K562 (cell line): ENCODE results near the gene PTTG1IP. TPM values are rescaled to one million over a fixed set of nuclear protein-coding genes. Genes with fewer than 3 reads are reported as not detected.
A peak's percentile ranks its signal among the peaks of the same experiment; 100 is the strongest.

Experiments
- BHLHE40 ChIP-seq: IDR thresholded peaks from 2 replicates; pipeline ENCODE4 v1.6.1; 2011; ENCODE audit warnings: low read length, improper control_type of control experiment
- CBX8 ChIP-seq: fragments of 200-600 bp; sonication (generic); IDR thresholded peaks from 2 replicates; pipeline ENCODE4 v1.6.1; 2012; ENCODE audit warnings: borderline replicate concordance, mixed run types, low read depth, mild to moderate bottlenecking, moderate library complexity, mixed read lengths, low read length, control low read depth, inconsistent platforms; ENCODE audit not compliant: poor library complexity, severe bottlenecking; ENCODE audit errors: extremely low read depth
- DMBX1 ChIP-seq: fragments of 250-450 bp; sonication (Bioruptor Pico); IDR thresholded peaks from 2 replicates; pipeline ENCODE4 v1.8.0; 2022; ENCODE audit warnings: inconsistent platforms, mild to moderate bottlenecking, moderate library complexity, borderline replicate concordance
- HMBOX1 ChIP-seq: sonication (generic); IDR thresholded peaks from 2 replicates; pipeline ENCODE4 v1.6.1; 2016
- NR2C1 ChIP-seq, 2 experiments: fragments of 450-650 bp; IDR thresholded peaks; 2 replicates each; pipeline ENCODE4 v1.6.1; 2017; ENCODE audit warnings: mild to moderate bottlenecking in 2 of 2, antibody characterized with exemption in 1 of 2, inconsistent platforms in 1 of 2, missing compliant biosample characterization in 1 of 2, missing genetic modification characterization in 1 of 2
- PHF20 ChIP-seq: fragments of 450-650 bp; IDR thresholded peaks from 2 replicates; pipeline ENCODE4 v1.6.1; 2018; ENCODE audit not compliant: partially characterized antibody
- POLR2H ChIP-seq: IDR thresholded peaks from 2 replicates; pipeline ENCODE4 v1.6.1; 2016; ENCODE audit warnings: missing genetic modification characterization, low read depth, mild to moderate bottlenecking, control low read depth, missing compliant biosample characterization, moderate library complexity
- PRDM10 ChIP-seq: fragments of 450-650 bp; IDR thresholded peaks from 2 replicates; pipeline ENCODE4 v1.6.1; 2018; ENCODE audit not compliant: partially characterized antibody
- SLC30A9 ChIP-seq: fragments of 250-450 bp; sonication (Bioruptor Pico); IDR thresholded peaks from 2 replicates; pipeline ENCODE4 v1.8.0; 2022; ENCODE audit warnings: mild to moderate bottlenecking, moderate library complexity
- SMAD4 ChIP-seq: fragments of 250-450 bp; sonication (Bioruptor Pico); conservative IDR thresholded peaks from 2 replicates; pipeline ENCODE4 v1.8.0; 2021; ENCODE audit warnings: inconsistent platforms, mild to moderate bottlenecking, moderate library complexity
- SRF ChIP-seq, 2 experiments: fragments of 250-450, 450-650 bp in 1 of 2; sonication (Bioruptor Pico) in 1 of 2; sonication (generic) in 1 of 2; formaldehyde crosslinking; IDR thresholded peaks; 2 replicates each; pipeline versions ENCODE4 v1.5.0 to v1.5.1; 2020 to 2022; ENCODE audit warnings: mild to moderate bottlenecking in 1 of 2, missing genetic modification reagents in 1 of 2
- STAT6 ChIP-seq: sonication (generic); formaldehyde crosslinking; IDR thresholded peaks from 2 replicates; pipeline ENCODE4 v1.8.1; 2023; ENCODE audit warnings: mild to moderate bottlenecking, missing genetic modification reagents
- TBP ChIP-seq: optimal IDR thresholded peaks from 2 replicates; pipeline ENCODE3; 2011; ENCODE audit warnings: low read depth, low read length, improper control_type of control experiment
- TCF15 ChIP-seq: fragments of 250-450 bp; sonication (Bioruptor Pico); IDR thresholded peaks from 2 replicates; pipeline ENCODE4 v1.8.0; 2022; ENCODE audit warnings: moderate library complexity, mild to moderate bottlenecking, inconsistent platforms
- ZBTB7A ChIP-seq: IDR thresholded peaks from 2 replicates; pipeline ENCODE4 v1.6.1; 2011; ENCODE audit warnings: low read depth, mild to moderate bottlenecking, low read length, moderate library complexity, borderline replicate concordance; ENCODE audit not compliant: control insufficient read depth
- ZFP36 ChIP-seq: fragments of 150-350 bp; IDR thresholded peaks from 2 replicates; pipeline ENCODE4 v1.6.1; 2018; ENCODE audit warnings: low read length, low read depth; ENCODE audit not compliant: partially characterized antibody
- ZFX ChIP-seq: sonication (generic); formaldehyde crosslinking; IDR thresholded peaks from 2 replicates; pipeline ENCODE4 v1.8.0; 2022; ENCODE audit warnings: mild to moderate bottlenecking, missing genetic modification reagents, moderate library complexity
- ZNF239 ChIP-seq: fragments of 250-450 bp; sonication (Bioruptor Pico); IDR thresholded peaks from 2 replicates; pipeline ENCODE4 v1.4.0; 2020; ENCODE audit warnings: mild to moderate bottlenecking
- ZNF583 ChIP-seq: fragments of 250-450 bp; sonication (Bioruptor Pico); IDR thresholded peaks from 2 replicates; pipeline ENCODE4 v1.4.0; 2020
- polyA plus RNA-seq, 8 experiments: library from polyadenylated mRNA; depleted of rRNA in 4 of 8; stranded (reverse) in 5 of 8; unstranded in 3 of 8; fragments of >200 nt; fragmentation: Nextera tagmentation in 2 of 8; fragmentation: Illumina TruSeq in 1 of 8; extraction: Ambion mirVana in 2 of 8; extraction: Trizol in 1 of 8; gene quantifications; 2 replicates each; pipeline versions ENCODE4 v1.2.1 to v1.2.3, GENCODE V29; 2011 to 2014; ENCODE audit warnings: inconsistent platforms in 1 of 8, missing spikeins in 1 of 8
- total RNA-seq, 7 experiments: library from RNA; depleted of rRNA in 6 of 7; stranded (reverse); fragments of >200 nt in 6 of 7; fragmentation: Illumina TruSeq in 2 of 7; extraction: Trizol in 2 of 7; gene quantifications; 2 replicates each; pipeline versions ENCODE4 v1.2.1 to v1.2.3, GENCODE V29; 2011 to 2021; ENCODE audit warnings: low replicate concordance in 1 of 7

PTTG1IP gene
- total and polyA plus RNA-seq, 9 of the 15 experiments (the other 6 are each of a cell fraction or from before 2014, with no cell fraction given), result 5.0 to 99.3 (median 82.4) TPM

- no peak for TF ChIP-seq POLR2H
- TF ChIP-seq NR2C1 (IDR thresholded peaks at IDR 0.05), result no peak
- TF ChIP-seq NR2C1 (tag; IDR thresholded peaks at IDR 0.05), result peak; percentile 76
- TF ChIP-seq ZFX (CRISPR knock-in tag), result peak; percentile 73
- TF ChIP-seq PRDM10, result peak; percentile 4
- TF ChIP-seq HMBOX1, result no peak
- TF ChIP-seq BHLHE40, result peak; percentile 49; the same call in 1 of the 2 replicates
- TF ChIP-seq PHF20, result peak; percentile 40
- peak; percentile 49; the same call in 1 of the 2 replicates for TF ChIP-seq TCF15 (CRISPR knock-in tag)
- peak; percentile 94 for TF ChIP-seq ZFP36
- peak; percentile 57 for TF ChIP-seq TBP
- peak; percentile 50; the same call in 1 of the 2 replicates for TF ChIP-seq ZNF239 (CRISPR knock-in tag)
- TF ChIP-seq DMBX1 (CRISPR knock-in tag), result peak; percentile 71; the same call in 1 of the 2 replicates
- peak in 1 of 2 experiments; percentile 17; a peak in 1 of 4 replicates for TF ChIP-seq SRF (CRISPR knock-in tag; IDR thresholded peaks at IDR 0.05)
- TF ChIP-seq CBX8, result no peak
- peak; percentile 45; the same call in 1 of the 2 replicates for TF ChIP-seq ZBTB7A
- no peak for TF ChIP-seq STAT6
- TF ChIP-seq SMAD4, result peak; percentile 68
- TF ChIP-seq SLC30A9 (CRISPR knock-in tag), result no peak
- TF ChIP-seq ZNF583, result peak; percentile 87; the same call in 1 of the 2 replicates
Observed at GRCh38 chr21:44845418-44846223, 27.9 kb downstream of the PTTG1IP start (continued).
